ENCODE measurements around the gene PFN3. TPM values are rescaled to one million over a fixed set of nuclear protein-coding genes. Genes with fewer than 3 reads are reported as not detected.
A peak's percentile ranks its signal among the peaks of the same experiment; 100 is the strongest.

Gene PFN3
- total RNA-seq, 1 donor from 2014 or later: not detected

DNA sequence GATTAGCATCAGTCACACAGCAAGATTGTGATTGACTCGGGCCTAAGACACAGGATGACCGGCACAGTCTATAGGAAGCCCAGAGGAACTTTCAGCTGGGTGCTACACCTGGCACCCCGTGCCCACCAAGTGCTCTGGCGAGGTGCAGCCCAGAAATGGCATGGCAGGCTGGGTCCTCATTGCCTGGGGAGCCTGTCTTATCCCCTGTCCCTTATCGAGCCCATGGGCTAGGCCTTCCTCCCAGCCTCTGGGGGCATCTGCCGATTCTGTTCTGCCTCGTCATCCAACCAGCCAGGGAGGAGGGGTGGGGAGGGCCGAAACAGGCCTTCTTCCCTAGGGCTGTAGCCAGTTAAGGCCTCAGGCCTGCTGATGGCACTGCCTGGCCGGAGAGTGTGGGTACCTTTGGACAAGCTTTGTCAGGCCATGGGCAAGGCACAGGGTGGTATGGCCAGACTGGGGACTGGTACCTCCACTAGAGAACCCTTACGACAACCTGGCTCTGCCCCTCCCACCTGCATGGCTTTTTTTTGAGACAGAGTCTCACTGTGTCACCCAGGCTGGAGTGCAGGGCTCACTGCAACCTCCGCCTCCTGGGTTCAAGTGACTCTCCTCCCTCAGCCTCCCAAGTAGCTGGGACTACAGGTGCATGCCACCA is 27.6 kb upstream of the PFN3 start:
- DNase-seq (no peak), ATAC-seq (ENCODE audit: low read depth) (no peak)
- H3K27ac Mint-ChIP-seq: peak overlapping the region; percentile 89
- peak overlapping the region; percentile 88 for H3K4me3 Mint-ChIP-seq
- H3K27me3 Mint-ChIP-seq: no peaks in the 10 kb centered on the region
- TF ChIP-seq, protein P1, sequence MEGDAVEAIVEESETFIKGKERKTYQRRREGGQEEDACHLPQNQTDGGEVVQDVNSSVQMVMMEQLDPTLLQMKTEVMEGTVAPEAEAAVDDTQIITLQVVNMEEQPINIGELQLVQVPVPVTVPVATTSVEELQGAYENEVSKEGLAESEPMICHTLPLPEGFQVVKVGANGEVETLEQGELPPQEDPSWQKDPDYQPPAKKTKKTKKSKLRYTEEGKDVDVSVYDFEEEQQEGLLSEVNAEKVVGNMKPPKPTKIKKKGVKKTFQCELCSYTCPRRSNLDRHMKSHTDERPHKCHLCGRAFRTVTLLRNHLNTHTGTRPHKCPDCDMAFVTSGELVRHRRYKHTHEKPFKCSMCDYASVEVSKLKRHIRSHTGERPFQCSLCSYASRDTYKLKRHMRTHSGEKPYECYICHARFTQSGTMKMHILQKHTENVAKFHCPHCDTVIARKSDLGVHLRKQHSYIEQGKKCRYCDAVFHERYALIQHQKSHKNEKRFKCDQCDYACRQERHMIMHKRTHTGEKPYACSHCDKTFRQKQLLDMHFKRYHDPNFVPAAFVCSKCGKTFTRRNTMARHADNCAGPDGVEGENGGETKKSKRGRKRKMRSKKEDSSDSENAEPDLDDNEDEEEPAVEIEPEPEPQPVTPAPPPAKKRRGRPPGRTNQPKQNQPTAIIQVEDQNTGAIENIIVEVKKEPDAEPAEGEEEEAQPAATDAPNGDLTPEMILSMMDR (IDR thresholded peaks at IDR 0.05): no peak
- no peaks in the 10 kb centered on the region for H3K9me3 Mint-ChIP-seq
- peaks cover 74% of the 10 kb centered on the region for H3K4me1 Mint-ChIP-seq
- CTCF ChIA-PET: interaction anchor here (1.2 to 7.2 kb wide), 4 partner anchors 17 to 38 kb away, joined by 4 to 53 read pairs (median 18); partner anchors contain the start of gene PRR7
- intact Hi-C loops (cut with micrococcal nuclease): loop anchor here (2.0 to 5.0 kb wide), 3 partner anchors 23 to 1041 kb away; partner anchors contain the start of genes HIGD2A, NOP16 and RGS14
- POLR2A ChIA-PET: interaction anchor here (0.8 to 12.5 kb wide), 7 partner anchors 9 to 126 kb away, joined by 4 to 296 read pairs (median 35); partner anchors contain the start of genes LMAN2 and PRR7
- peaks cover 20% of the 10 kb centered on the region for H3K36me3 Mint-ChIP-seq (ENCODE audit: low read depth)

DNA sequence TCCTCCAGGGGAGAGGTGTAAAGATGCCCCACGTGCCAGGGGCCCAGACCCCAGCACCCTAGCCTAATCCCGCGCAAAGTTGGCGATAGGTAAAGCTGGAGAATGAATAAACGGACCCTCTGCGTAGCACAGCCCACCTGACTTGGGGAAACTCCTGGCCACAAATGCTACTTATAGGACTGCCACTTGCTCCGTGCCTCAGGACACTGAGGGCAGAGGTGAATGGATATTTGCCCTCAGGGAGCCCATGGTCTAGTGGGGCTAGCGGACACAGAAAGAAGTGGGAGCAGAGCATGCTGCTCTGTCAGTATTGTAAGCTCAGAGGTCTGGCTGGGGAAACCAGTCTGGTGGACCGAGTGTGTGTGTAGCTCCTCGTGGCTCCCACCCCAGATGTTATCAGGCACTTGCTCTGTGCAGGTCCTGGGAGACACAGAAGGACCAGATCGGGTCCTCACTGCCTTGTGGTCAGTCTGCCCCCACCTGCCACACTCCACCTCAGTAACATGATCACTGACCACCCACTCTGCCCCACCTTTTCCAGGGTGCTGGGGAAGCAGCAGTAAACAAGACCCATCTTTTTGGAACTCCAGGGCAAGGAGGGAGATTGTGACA is 26.9 kb upstream of the PFN3 start:
- no peaks in the 10 kb centered on the region for H3K27me3 Mint-ChIP-seq
- intact Hi-C loops (cut with micrococcal nuclease): loop anchor here (2.0 to 5.0 kb wide), 3 partner anchors 23 to 1040 kb away; partner anchors contain the start of genes HIGD2A, NOP16 and RGS14
- H3K9me3 Mint-ChIP-seq: no peaks in the 10 kb centered on the region
- CTCF ChIA-PET: interaction anchor here (1.2 to 7.2 kb wide), 4 partner anchors 23 to 37 kb away, joined by 3 to 53 read pairs (median 6); no protein-coding TSS in a partner anchor
- peak overlapping the region; percentile 89 for H3K27ac Mint-ChIP-seq
- DNase-seq: no peak
- H3K36me3 Mint-ChIP-seq (ENCODE audit: low read depth): peaks cover 17% of the 10 kb centered on the region
- no peak for ATAC-seq (ENCODE audit: low read depth)
- peak overlapping the region; percentile 88 for H3K4me3 Mint-ChIP-seq
- H3K4me1 Mint-ChIP-seq: peaks cover 67% of the 10 kb centered on the region
- TF ChIP-seq, protein P1 (IDR thresholded peaks at IDR 0.05): no peak
- POLR2A ChIA-PET: interaction anchor here (0.6 to 12.5 kb wide), 10 partner anchors 10 to 165 kb away, joined by 3 to 296 read pairs (median 8); partner anchors contain the start of genes PRR7 and TMED9

DNA sequence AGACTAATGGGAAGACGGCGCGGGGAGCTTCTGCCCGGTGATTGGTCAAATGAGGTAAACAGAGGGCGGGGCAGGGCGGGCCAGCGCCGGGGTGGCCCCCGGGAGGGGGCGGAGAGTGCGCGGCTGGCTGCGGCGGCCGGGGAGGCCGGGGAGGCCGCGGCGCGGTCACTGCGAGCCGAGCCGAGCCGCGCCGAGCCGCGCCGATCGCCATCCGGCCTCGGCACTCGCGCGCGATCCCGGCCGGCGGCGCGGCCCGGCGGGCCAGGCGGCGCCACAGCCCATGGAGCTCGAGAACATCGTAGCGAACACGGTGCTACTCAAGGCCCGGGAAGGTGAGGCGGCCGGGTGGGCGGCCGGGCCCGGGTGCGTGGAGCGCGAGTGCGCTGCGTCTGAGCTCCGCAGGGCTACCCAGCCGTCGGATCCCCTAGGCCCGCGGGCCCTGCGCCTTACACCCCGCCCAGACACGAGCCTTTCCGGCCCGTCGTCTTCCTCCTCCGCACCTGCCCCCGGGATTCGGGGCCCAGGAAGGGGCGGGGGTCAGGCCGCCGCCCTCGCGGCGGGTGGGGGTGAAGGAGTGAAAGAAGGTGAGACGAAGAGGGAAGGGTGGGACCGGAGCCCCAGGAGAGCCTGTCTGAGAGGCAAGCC is 26.2 kb upstream of the PFN3 start, which contains the start of gene GRK6:
Gene GRK6 (plus strand): TSS at position 111 of the 645 bp plus-strand sequence. CDS start 170 bp downstream, at position 281.
- Mint-ChIP-seq H3K9me3 (no peaks in the 10 kb centered on the region), H3K4me1 (peaks cover 60% of the 10 kb centered on the region), H3K27ac (peak within 1 kb of the TSS; percentile 93), H3K27me3 (no peaks in the 10 kb centered on the region), H3K36me3 (ENCODE audit: low read depth) (peaks cover 13% of the 10 kb centered on the region), H3K4me3 (peak within 1 kb of the TSS; percentile 91)
- intact Hi-C loops (cut with micrococcal nuclease): loop anchor here (1.0 to 5.0 kb wide), 9 partner anchors 20 to 1039 kb away; partner anchors contain the start of genes HIGD2A, LMAN2, NOP16 and PDLIM7
- ATAC-seq (ENCODE audit: low read depth): peak; percentile 3
- ChIA-PET CTCF (interaction anchor here (1.2 to 7.2 kb wide), 4 partner anchors 23 to 36 kb away, joined by 3 to 53 read pairs (median 6); no protein-coding TSS in a partner anchor), POLR2A (interaction anchor here (0.6 to 12.5 kb wide), 22 partner anchors 8 to 890 kb away, joined by 3 to 296 read pairs (median 4); partner anchors contain the start of genes B4GALT7, LMAN2, PRR7 and TMED9)
- TF ChIP-seq, protein P1 (IDR thresholded peaks at IDR 0.05): no peak
- peak; percentile 60 for DNase-seq

DNA sequence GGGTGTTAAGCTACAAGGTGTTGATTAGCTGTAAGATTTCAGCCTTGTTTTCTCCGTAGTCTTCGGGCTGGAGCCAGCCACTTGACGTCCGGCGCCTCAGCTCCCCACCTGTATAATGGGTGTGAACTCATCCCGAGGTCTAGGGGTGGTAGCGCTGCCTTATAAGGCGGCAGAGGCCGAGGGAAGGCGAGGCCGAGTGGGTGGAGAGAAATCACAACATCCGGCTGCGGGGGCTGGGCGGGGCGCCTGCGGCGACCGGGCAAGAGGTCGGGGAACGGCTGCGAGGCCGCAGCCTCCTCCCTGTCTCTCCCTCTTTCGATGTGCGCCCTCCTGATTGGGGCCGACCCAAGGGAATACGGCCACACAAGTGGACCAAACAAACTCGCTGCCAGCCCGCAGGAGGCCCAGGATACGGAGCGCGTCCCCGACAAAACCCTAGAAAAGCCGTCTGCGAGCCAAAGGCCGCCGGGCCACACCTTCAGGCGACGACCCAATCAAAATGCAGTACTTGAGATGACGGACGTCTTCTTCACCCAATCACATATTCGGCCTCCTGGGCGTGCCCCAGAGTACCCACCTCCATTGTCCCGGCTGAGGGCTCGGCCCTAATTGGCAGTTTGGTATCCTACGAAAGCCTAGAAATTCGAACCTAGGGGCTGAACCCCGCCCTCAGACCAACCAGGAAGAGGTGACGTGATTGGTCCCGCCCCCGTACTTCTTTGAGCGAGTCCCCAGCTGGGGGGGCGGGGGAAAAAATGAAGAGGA is 25.5 kb upstream of the PFN3 start:
- POLR2A ChIA-PET: interaction anchor here (0.6 to 12.5 kb wide), 21 partner anchors 9 to 890 kb away, joined by 3 to 296 read pairs (median 4); partner anchors contain the start of genes B4GALT7, LMAN2, PRR7 and TMED9
- TF ChIP-seq, protein P1 (IDR thresholded peaks at IDR 0.05): no peak

More for the DNA sequence above, 25.5 kb upstream of the PFN3 start:
- intact Hi-C loops (cut with micrococcal nuclease): loop anchor here (1.0 to 5.0 kb wide), 9 partner anchors 20 to 1039 kb away; partner anchors contain the start of genes HIGD2A, LMAN2, NOP16 and PDLIM7
- ATAC-seq (ENCODE audit: low read depth): peak; percentile 85
- peaks cover 53% of the 10 kb centered on the region for H3K4me1 Mint-ChIP-seq
- no peaks in the 10 kb centered on the region for H3K9me3 Mint-ChIP-seq
- peaks cover 13% of the 10 kb centered on the region for H3K36me3 Mint-ChIP-seq (ENCODE audit: low read depth)
- peak overlapping the region; percentile 91 for H3K4me3 Mint-ChIP-seq
- H3K27ac Mint-ChIP-seq: peak overlapping the region; percentile 93
- peak; percentile 91 for DNase-seq
- no peaks in the 10 kb centered on the region for H3K27me3 Mint-ChIP-seq
- CTCF ChIA-PET: interaction anchor here (1.1 to 7.2 kb wide), 4 partner anchors 18 to 35 kb away, joined by 3 to 53 read pairs (median 6); no protein-coding TSS in a partner anchor
